ENCODE results near the gene STOML1. TPM values are rescaled to one million over a fixed set of nuclear protein-coding genes. Genes with fewer than 3 reads are reported as not detected.
A peak's percentile ranks its signal among the peaks of the same experiment; 100 is the strongest.

The STOML1 gene
- total and polyA plus RNA-seq, 9 of the 15 experiments (the other 6 are each of a cell fraction or from before 2014, with no cell fraction given) = 0.25 to 9.7 (median 4.6) TPM

GRCh38 chr15:73972984-73973682 is 19.0 kb downstream of the STOML1 start (continued):
- TF ChIP-seq, protein P1, sequence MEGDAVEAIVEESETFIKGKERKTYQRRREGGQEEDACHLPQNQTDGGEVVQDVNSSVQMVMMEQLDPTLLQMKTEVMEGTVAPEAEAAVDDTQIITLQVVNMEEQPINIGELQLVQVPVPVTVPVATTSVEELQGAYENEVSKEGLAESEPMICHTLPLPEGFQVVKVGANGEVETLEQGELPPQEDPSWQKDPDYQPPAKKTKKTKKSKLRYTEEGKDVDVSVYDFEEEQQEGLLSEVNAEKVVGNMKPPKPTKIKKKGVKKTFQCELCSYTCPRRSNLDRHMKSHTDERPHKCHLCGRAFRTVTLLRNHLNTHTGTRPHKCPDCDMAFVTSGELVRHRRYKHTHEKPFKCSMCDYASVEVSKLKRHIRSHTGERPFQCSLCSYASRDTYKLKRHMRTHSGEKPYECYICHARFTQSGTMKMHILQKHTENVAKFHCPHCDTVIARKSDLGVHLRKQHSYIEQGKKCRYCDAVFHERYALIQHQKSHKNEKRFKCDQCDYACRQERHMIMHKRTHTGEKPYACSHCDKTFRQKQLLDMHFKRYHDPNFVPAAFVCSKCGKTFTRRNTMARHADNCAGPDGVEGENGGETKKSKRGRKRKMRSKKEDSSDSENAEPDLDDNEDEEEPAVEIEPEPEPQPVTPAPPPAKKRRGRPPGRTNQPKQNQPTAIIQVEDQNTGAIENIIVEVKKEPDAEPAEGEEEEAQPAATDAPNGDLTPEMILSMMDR (IDR thresholded peaks at IDR 0.05 in 2 of 3, conservative IDR thresholded peaks at IDR 0.05 in 1 of 3; ENCODE audit: insufficient read depth in 2 of 3, low read depth in 1 of 3, low read length in 3 of 3) = peak; percentile 89 to 98 (median 94)
- TF ChIP-seq PKNOX1 (IDR thresholded peaks at IDR 0.05) = no peak
- TF ChIP-seq MITF (IDR thresholded peaks at IDR 0.05) = no peak
- peak; percentile 13; the same call in 1 of the 2 replicates for TF ChIP-seq JUN (IDR thresholded peaks at IDR 0.05; ENCODE audit: borderline replicate concordance, low read depth, low read length)
- no peak for TF ChIP-seq JUN (CRISPR knock-in tag; IDR thresholded peaks at IDR 0.05; ENCODE audit: borderline replicate concordance)
- TF ChIP-seq THRA (IDR thresholded peaks at IDR 0.05) = no peak
- peak; percentile 74; the same call in 1 of the 2 replicates for TF ChIP-seq STAG1 (CRISPR knock-in tag; IDR thresholded peaks at IDR 0.05; ENCODE audit: borderline replicate concordance)
